Hematopoietic multipotent progenitor cell treated with erythropoietin and hydrocortisone succinate and interleukin-3 and kit ligand, for 6 days (in vitro differentiated cells): ENCODE data around the gene DSE.

Experiments
- DNase-seq: peaks from one replicate; pipeline ENCODE4 v3.0.0-alpha.2; 2015

DSE gene

DNA sequence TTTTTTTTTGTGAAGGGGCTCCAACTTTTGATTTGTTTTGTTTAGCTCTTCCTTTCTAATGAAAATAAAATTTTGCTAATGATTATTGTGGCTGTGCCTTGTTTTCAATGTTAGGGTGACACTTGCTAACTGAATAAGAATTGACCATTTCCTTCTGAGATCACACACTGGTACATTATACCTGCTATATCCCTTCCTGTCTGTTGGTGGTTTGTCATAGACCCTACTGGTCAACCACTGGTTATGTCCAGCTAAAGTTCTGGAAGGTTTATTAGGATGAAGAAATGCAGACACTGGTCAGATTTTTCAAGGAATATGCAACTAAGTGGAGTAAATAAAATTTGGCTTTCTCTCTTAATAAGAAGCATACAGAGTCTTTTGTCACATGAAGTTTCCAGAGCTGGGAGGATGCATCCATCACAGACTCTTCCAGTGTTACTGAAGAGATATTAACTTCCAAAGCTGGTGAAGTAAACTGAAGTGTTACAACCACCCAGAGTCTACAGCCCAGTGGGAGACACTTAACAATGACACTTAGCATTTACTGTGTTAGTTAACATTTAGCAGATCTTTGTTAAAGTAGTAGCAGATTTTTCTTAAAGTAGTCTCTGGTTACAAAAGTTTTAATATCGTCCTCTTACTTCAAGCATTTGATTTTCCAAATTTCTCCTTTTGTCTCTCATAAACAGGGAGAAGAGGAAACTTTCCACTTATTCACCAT lies 121.0 kb downstream of the DSE start:
- no peak for DNase-seq

DNA sequence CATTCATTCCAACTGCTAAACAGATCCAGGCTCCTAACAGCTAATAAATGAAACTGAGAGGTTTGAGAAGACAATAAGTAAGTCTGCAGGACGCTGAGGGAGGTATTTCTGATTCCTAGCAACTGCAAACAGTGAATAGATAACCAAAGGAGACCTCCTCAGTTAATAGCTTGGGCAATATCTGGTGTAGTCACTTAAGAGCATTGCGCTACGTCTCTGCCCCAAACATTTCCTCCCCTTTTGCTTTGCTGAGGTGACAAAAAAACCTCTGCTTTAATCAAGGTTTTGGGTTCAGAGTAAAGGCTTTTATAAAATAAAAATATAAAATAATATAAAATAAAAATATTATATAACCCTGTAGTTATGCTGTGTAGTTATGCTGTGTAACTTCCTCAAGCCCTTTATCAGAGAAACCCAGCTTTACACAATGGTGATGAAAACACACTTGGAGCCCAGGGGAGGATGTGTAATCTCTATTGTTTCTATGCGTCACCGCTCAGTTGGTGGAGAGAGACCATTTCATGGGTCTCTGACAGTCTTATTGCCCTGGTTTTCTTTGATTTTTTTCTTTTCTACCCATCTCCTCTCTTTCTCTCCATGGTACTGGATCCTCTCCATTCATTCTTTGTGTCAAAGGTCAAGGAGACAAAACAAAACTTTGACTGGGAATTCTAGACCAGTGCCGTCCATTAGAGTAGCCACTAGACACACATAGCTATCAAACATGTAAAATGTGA lies 121.8 kb downstream of the DSE start:
- peak; percentile 92 for DNase-seq
